DMS153 treated with DMSO at 0.1 percent for 48 hours (cell line): ENCODE results near the gene PKDREJ.

Experiments used
- DNase-seq: peaks from one replicate; lab custom pipeline; 2025; ENCODE audit not compliant: unreplicated experiment; lab: John Stamatoyannopoulos, UW

Gene PKDREJ

DNA sequence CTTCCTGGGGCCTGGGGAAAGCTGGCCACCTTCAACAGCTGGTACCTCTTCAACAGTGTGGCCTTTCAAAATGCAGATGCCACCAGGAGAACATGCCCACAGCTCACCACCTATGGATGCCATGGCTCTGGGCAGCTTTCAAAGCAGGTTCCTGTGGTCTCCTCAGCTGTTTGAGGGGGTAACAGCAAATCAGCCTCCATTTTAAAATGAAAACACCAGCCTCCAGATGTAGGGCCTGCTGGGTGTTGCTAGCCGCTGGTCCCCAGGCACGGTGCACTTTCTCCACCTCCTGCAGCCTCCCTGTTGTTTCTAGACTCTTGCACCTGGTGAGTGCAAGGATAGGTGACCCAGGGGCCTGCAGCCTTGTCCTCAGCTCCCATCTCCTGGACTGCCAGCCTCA is 23.1 kb downstream of the PKDREJ start:
- DNase-seq, result no peak

DNA sequence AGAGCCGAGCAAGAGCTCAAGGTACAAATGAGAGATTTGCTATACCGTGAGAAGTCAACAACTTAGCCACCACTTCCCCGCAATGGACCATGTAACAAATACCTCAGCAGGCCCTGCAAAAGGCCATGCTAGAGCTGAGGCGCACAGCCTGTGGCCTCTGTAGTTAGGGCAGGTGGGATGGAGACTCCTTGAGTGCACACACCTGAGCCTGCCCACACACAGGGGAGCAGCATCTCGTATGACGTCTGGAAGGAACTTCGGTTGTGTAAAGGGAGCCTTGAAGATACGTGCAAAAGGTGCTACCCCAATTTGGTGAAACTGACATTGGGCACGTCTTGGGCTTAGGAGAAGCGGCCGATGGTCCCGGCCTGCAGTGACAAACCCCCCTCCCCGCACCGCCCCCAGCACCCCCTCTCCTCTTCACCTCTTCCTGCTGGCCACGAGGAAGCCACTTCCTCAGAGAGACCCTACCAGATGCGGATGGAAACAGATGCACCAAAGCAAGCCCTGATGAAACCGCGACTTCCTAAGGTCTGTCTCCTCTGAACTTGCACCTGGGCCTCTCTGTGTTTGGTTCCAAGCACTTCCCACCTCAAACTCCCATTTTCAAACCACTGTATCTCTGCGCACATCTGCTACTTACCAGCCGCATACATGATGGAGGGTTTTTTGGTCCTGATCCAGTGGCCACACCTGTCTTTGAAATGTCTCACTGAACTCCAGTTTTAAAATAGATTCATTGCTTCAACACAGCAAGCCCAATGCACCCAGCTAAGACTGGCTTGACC is 23.7 kb downstream of the PKDREJ start:
- DNase-seq, result no peak

DNA sequence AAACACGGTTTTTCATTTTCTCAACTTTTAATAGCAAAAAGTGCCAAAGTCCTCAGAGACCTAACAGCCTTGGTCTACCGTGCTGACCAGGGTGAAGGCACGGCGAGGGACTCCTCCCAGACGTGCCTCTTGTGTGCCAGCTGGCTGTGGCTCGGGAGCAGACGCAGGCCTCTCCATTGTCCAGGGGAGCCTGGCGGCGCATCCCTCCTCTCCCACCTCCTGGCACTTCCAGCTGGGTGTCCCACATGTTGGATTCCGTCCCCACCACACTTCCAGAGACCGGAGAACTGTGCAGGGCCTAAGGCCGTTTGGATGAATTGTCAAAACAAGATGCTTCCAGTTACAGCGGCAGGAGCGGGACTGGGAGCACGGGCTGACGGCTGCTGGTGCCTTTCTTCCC is 24.6 kb downstream of the PKDREJ start:
- DNase-seq, result no peak

DNA sequence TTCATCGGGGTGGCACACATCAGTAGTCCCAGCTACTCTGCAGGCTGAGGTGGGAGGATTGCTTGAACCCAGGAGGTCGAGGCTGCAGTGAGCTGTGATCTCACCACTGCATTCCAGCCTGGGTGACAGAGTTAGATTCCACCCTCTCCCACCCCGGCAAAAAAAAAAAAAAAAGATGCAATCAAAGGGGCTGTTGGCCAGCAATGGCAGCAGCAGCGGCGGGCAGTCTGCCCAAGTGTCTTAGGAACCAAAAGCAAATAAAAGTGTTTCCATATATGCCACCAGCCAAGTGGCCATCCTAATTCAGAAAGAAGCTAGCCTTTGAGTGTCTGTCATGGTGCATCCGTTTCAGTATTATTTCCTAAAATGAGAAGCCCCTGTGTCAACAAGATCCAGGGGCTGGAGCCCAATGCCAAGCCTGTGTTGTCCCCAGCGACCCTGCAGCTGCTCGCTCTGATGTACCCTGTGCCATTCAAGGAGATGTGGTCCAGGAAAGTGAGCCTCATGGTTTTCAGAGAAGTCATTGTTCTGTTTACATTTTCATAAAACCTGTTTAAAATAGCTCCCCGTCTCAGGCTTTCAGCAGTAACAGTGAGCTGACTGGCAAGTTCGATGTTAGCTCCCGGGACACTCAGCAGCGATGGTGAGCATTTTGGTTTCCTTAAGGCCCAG is 25.6 kb downstream of the PKDREJ start:
- no peak for DNase-seq

DNA sequence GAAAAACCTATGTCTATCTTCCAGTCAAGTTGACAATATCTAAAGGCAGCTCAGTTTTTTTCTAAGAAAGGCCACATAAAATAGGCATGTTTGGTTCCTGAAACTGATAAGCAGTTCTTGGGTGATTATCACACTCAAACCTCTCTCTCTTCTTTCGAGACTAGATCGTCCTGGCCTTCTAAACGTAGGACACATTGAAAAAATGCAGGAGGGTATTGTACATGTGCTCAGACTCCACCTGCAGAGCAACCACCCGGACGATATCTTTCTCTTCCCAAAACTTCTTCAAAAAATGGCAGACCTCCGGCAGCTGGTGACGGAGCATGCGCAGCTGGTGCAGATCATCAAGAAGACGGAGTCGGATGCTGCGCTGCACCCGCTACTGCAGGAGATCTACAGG is 28.2 kb downstream of the PKDREJ start:
- no peak for DNase-seq

DNA sequence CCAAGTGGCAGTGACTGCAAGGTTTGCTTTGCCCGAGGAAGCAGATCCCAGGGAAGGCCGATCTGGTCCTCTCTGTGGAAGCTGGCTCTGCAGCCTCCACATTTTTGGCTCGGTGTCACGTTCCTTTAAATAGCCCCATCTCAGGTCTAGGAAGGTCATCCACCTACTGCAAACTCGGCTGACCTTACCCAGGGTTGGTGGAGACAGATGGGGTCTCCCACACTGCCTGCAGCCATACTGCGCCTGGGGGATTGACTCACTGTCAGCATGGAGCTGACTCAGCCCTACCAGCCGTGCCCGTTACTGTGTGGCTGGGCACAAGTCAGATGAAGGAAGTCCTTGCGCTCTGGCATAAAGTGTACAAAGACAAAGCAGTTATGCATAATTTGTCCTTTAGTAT is 29.9 kb downstream of the PKDREJ start:
- no peak for DNase-seq

DNA sequence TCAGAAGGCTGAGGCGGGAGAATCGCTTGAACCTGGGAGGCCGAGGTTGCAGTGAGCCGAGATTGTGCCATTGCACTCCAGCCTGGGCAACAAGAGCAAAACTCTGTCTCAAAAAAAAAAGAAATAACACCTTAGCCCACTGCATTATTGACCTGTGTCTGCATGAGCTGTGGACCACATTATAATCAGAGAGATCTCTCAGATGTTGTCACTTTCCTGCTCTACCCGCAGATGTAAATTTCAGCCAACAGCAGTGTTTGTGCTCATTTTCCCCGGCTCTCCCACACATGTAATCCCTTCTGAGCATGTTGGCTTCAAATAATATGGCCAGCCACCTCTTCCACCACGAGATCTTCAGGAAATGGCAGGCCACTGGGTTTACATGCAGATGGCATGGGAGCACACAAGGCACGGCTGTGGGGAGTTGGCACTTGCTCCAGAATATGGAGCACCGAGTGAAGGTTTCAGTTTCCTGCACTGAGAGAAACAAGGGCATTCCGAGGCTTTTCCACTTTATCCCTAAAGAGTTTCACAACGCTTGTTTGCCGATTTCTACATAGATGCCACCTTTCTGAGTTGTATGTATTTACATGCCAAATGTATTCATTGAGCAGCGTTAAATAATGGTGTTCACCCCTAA is 32.8 kb downstream of the PKDREJ start:
- no peak for DNase-seq

DNA sequence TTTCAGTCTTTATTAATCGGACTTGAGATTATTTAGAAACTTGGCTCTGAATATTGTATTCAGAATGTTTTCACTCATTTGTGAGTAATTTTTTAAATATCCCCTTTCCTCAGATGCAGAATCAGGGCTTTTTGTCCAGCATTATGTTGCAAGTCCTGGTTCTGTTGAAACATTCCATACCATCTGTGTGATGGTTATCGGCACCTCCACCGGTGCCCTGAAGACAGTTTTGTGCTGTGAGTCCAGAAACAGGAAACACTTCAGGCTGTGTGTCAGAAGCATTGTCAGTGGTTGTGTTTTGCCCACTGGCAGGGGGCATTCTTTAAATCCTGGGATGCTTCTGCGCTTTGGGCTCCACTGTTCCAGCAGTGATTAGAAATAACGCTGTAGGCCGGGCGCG is 33.4 kb downstream of the PKDREJ start:
- DNase-seq, result no peak

DNA sequence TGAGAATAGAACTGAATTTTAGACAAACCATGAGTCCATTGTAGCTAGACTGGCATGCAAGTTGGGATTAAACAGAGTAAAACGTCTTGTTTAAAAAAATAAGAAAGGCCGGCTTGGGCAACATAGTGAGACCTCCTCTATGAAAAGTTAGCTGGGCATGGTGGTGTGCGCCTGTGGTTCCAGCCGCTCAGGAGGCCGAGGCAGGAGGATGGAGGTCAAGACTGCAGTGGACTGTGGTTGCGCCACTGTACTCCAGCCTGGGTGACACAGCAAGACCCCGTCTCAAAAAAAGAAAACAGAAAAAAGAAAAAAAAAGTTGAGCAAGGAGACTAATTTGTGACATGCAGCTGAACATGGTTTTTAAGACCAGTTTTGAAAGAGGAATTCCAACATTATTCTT is 36.6 kb downstream of the PKDREJ start:
- no peak for DNase-seq

DNA sequence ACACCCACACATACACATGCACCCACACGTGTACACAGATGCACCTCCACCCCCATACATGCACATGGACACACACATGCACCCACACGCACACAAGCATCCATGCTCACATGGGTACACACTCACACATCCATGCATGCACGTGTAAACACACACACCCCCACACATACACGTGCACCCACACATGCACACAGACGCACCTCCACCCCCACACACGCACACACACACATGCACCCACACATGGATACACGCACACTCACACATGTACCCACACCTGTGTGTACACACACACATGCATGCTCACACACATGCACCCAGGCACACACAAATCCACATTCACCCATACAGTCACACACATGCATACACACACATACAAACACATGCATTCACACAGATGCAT is 37.5 kb downstream of the PKDREJ start:
- no peak for DNase-seq

DNA sequence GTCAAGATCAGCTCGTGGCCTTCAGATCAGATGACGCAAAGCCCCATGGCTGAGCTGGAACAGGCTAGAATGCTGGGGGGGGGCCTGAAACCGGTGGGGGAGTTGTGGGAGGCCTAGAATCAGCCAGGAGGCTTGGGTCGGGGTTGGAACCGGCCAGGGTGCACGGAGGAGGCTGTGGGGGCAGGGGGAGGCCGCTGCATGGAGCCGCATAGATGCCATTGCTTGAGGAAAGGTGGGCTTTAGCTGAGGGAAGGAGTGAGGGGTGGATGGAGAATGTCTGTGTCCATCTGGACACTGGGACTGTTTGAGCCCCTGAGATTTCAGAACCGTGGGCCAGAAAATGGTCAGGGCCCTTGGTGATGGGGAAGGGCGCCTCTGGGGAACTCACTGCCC is 38.2 kb downstream of the PKDREJ start:
- no peak for DNase-seq

DNA sequence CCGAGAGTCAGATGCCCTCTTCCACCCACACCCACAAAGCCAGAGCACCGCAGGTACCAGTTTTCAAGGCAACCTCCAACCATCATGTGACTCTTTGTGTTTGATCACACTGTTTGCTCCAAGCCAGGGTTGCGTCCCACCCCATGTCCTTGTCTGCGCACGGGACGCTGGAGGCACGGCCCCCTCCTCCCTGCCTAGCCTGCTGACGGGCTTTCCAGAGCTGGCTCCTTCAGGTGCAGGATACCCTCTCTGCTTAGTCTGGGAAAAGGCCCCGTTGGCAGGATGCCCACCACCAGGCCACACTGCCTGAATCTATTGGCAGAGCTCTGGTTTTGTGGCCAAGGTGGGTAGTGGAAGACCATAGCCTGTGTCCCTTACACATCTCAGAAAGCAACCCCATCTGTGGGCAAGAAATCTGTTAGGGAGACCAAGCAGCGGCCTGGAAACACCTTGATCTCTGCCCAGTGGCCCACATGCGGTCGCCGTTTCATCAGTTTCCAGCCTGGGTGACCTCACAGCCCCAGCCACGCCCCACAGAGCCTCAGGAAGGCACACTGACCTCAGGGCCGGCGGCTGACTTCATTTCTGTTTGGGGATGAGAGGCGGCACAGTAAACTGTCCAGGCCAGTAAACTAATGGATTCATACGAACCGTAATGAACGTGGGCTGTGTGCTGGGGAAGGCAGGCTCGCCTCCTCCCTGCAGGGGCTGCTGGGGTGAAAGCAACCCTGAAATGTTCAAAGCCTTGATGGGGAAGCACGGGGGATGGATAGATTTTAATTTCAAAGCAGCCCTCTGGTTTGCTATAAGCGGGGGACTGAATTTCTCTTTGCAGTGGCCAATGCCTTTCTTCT is 38.9 kb downstream of the PKDREJ start:
- no peak for DNase-seq

DNA sequence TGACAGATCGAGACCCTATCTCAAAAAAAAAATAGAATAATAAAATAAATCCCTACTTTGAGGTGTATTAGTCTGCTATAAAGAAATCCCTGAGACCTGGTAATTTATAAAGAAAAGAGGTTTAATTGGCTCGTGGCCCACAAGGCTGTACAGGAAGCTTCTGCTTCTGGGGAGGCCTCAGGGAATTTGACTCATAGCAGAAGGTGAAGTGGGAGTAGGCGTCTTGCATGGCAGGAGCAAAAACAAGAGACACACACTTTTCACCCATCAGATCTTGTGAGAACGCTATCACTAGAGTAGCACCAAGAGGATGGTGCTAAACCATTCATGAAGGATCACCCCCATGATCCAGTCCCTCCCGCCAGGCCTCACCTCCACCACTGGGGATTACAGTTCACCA is 42.2 kb downstream of the PKDREJ start:
- DNase-seq, result no peak

DNA sequence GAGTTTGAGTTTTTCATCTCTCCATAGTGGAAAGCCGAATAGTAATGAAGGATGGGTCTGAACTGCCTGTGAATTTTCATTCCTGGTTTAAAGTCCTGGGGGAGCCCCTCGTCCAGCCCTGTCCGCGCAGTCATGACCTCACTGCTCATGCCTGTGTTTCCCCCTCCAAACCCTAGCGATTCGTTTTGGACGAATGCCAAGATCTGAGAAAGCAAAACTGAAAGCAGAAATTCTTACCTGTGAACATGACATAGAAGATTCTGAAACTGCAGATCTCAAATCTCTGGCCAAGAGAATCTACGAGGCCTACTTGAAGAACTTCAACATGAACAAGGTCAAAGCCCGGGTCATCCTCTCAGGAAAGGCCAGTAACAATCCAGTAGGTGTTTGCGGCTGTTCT is 43.5 kb downstream of the PKDREJ start:
- no peak for DNase-seq

DNA sequence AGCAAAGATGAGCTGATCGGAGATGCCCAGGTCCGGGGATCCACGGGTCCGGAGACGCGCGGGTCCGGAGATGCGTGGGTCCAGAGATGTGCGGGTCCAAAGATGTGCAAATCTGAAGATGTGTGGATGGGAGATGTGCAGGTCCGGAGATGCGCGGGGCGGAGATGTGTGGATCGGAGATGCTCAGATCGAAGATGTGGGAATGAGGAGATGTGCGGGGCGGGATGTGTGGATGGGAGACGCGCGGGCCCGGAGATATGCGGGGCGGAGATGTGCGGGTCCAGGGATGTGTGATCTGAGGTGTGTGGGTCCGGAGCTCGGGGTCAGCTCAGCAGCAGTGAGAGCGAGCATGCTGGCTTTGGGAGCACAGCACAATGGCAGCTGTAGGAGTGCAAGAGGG is 48.5 kb downstream of the PKDREJ start:
- DNase-seq, result no peak

DNA sequence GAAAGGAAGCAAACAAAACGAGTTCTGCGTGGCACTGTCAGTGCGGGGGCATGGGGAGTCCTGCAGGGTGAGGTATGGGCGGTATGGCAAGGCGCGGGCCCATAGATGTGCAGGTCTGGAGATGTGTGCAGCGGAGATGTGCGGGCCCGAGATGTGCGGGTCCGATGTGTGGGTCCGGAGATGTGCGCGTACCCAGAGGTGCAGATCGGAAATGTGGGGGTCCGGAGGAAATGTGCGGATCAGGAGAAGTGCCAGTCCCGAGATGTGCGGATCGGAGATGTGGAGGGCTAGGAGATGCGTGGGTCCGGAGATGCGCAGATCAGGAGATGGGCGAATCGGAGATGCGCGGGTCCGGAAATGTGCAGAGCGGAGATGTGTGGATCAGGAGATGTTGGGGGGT is 49.0 kb downstream of the PKDREJ start:
- no peak for DNase-seq

DNA sequence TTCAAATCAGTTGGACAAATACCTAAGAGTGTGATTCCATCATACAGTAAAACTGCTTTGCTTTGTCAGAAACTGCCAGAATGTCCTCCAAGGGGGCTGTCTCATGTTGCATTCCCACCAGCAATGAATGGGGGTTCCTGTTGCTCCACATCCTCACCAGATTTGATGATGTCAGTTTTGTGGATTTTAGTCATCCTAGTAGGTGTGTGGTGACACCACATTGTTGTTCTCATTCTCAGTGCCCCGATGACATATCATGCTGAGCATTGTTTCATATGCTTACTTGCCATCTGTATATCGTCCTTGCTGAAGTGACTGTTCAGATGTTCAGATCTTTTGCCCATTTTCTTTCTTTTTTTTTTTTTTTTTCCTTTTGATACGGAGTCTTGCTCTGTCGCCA is 50.1 kb downstream of the PKDREJ start:
- no peak for DNase-seq

DNA sequence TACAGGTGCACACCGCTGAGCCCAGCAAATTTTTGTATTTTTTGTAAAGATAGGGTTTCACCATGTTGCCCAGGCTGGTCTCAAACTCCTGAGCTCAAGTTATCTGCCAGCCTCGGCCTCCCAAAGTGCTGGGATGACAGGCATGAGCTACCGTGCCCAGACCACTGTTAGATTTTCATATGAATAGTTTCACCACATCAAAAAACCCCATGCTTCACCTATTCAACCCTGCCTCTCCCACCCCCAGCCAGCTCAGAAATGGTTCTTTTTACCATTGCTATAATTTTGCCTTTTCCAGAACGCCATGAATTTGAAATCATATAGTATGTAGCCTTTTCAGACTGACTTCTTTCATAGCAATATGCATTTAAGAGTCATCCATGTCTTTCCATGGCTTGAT is 50.9 kb downstream of the PKDREJ start:
- no peak for DNase-seq

DNA sequence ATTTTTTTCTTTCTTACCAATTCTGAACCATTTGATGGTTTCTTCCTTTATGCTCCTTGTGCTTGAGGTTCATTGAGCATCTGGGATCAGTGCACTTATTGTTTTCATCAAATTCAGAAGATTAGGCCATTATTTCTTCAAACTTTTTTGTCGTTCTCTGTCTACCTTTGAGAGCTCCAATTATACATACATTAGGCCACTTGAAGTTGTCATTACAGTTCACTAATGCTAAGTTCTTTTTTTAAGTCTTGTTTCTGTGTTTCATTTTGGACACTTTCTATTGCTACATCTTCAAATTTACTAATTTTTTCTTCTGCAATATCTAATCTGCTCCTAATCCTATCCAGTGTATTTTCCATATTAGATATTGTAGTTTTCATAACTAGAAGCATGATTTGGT is 53.9 kb downstream of the PKDREJ start:
- no peak for DNase-seq
